WTC11 (cell line): Measurements from ENCODE around the gene NWD2. TPM values are rescaled to one million over a fixed set of nuclear protein-coding genes. Genes with fewer than 3 reads are reported as not detected.

Experiments used
- ATAC-seq: fragments of 200-7000 bp; cut with Tn5 transposase; 2 replicates; pipeline ENCODE4 v1.10.0; 2021; ENCODE audit warnings: mild to moderate bottlenecking, moderate library complexity
- CTCF ChIA-PET: fragments of 300-600 bp; sonication (Branson Sonifier 250); formaldehyde crosslinking; loops from one replicate; lab custom pipeline; 2021; ENCODE audit warnings: antibody characterized with exemption; lab: Charles Lee
- POLR2A ChIA-PET: fragments of 350-600 bp; sonication (Branson Sonifier 250); formaldehyde crosslinking; loops from one replicate; lab custom pipeline; 2021; ENCODE audit warnings: antibody characterized with exemption; lab: Charles Lee
- DNase-seq: peaks from one replicate; pipeline ENCODE4 v3.0.0; 2021; ENCODE audit warnings: low spot score
- H3K27ac Mint-ChIP-seq: 2 replicates; pipeline ENCODE4 v1.8.0; 2021; ENCODE audit warnings: mixed read lengths
- H3K27me3 Mint-ChIP-seq: 2 replicates; pipeline ENCODE4 v1.8.0; 2021; ENCODE audit warnings: low read depth, mild to moderate bottlenecking, moderate library complexity, mixed read lengths
- H3K36me3 Mint-ChIP-seq: 2 replicates; pipeline ENCODE4 v1.8.0; 2021; ENCODE audit warnings: mixed read lengths
- H3K4me1 Mint-ChIP-seq: 2 replicates; pipeline ENCODE4 v1.8.0; 2022; ENCODE audit warnings: mixed read lengths
- H3K4me3 Mint-ChIP-seq: 2 replicates; pipeline ENCODE4 v1.8.0; 2021; ENCODE audit warnings: mild to moderate bottlenecking, moderate library complexity, mixed read lengths
- H3K9me3 Mint-ChIP-seq: 2 replicates; pipeline ENCODE4 v1.8.0; 2021; ENCODE audit warnings: mixed read lengths
- ARID4B ChIP-seq: sonication (generic); formaldehyde crosslinking; IDR thresholded peaks from 2 replicates; pipeline ENCODE4 v1.8.0; 2023; ENCODE audit warnings: missing genetic modification reagents, mild to moderate bottlenecking, borderline replicate concordance
- CDX4 ChIP-seq: fragments of 250-450 bp; sonication (Bioruptor Pico); IDR thresholded peaks from 2 replicates; pipeline ENCODE4 v1.9.0; 2021; ENCODE audit warnings: moderate library complexity, mild to moderate bottlenecking, inconsistent platforms, borderline replicate concordance
- CTCF ChIP-seq: fragments of 200-600 bp; IDR thresholded peaks from 2 replicates; pipeline ENCODE4 v1.8.0; 2022; ENCODE audit warnings: antibody characterized with exemption
- ELF4 ChIP-seq: sonication (generic); formaldehyde crosslinking; IDR thresholded peaks from 2 replicates; pipeline ENCODE4 v1.8.1; 2022; ENCODE audit warnings: low read depth, mild to moderate bottlenecking, moderate library complexity, missing genetic modification reagents
- ETV6 ChIP-seq: sonication (generic); formaldehyde crosslinking; IDR thresholded peaks from 2 replicates; pipeline ENCODE4 v1.8.1; 2022; ENCODE audit warnings: mild to moderate bottlenecking, missing genetic modification reagents
- FOXK1 ChIP-seq: sonication (generic); formaldehyde crosslinking; IDR thresholded peaks from 2 replicates; pipeline ENCODE4 v1.8.0; 2022; ENCODE audit warnings: mild to moderate bottlenecking, moderate library complexity, missing genetic modification reagents
- FOXP1 ChIP-seq: sonication (generic); formaldehyde crosslinking; IDR thresholded peaks from 2 replicates; pipeline ENCODE4 v1.8.0; 2022; ENCODE audit warnings: missing genetic modification reagents, mild to moderate bottlenecking, moderate library complexity, borderline replicate concordance
- GABPB1 ChIP-seq: sonication (generic); formaldehyde crosslinking; IDR thresholded peaks from 2 replicates; pipeline ENCODE4 v1.8.1; 2023; ENCODE audit warnings: mild to moderate bottlenecking, missing genetic modification reagents
- GRHL2 ChIP-seq: fragments of 250-450 bp; sonication (Bioruptor Pico); IDR thresholded peaks from 2 replicates; pipeline ENCODE4 v1.8.0; 2022; ENCODE audit warnings: mild to moderate bottlenecking, moderate library complexity; ENCODE audit not compliant: insufficient replicate concordance, severe bottlenecking
- IRF1 ChIP-seq: sonication (generic); formaldehyde crosslinking; IDR thresholded peaks from 2 replicates; pipeline ENCODE4 v1.8.0; 2023; ENCODE audit warnings: missing genetic modification reagents
- IRF2 ChIP-seq: sonication (generic); formaldehyde crosslinking; IDR thresholded peaks from 2 replicates; pipeline ENCODE4 v1.8.0; 2022; ENCODE audit warnings: low read depth, missing genetic modification reagents, borderline replicate concordance
- KAT7 ChIP-seq: sonication (generic); formaldehyde crosslinking; IDR thresholded peaks from 2 replicates; pipeline ENCODE4 v1.8.1; 2023; ENCODE audit warnings: missing genetic modification reagents, mild to moderate bottlenecking, borderline replicate concordance
- MLX ChIP-seq: sonication (generic); formaldehyde crosslinking; IDR thresholded peaks from 2 replicates; pipeline ENCODE4 v1.8.1; 2023; ENCODE audit warnings: mild to moderate bottlenecking, missing genetic modification reagents, moderate library complexity
- SOX15 ChIP-seq: fragments of 250-450 bp; sonication (Bioruptor Pico); IDR thresholded peaks from 2 replicates; pipeline ENCODE4 v1.9.0; 2021; ENCODE audit warnings: mild to moderate bottlenecking
- SP1 ChIP-seq: sonication (generic); formaldehyde crosslinking; conservative IDR thresholded peaks from 2 replicates; pipeline ENCODE4 v1.8.1; 2022; ENCODE audit warnings: missing genetic modification reagents
- USF1 ChIP-seq: sonication (generic); formaldehyde crosslinking; IDR thresholded peaks from 2 replicates; pipeline ENCODE4 v1.8.0; 2022; ENCODE audit warnings: mild to moderate bottlenecking, missing genetic modification reagents
- ZBTB21 ChIP-seq: sonication (generic); formaldehyde crosslinking; IDR thresholded peaks from 2 replicates; pipeline ENCODE4 v1.8.1; 2023; ENCODE audit warnings: mild to moderate bottlenecking, missing genetic modification reagents, borderline replicate concordance
- ZNF121 ChIP-seq: sonication (generic); formaldehyde crosslinking; IDR thresholded peaks from 2 replicates; pipeline ENCODE4 v1.8.0; 2023; ENCODE audit warnings: missing genetic modification reagents
- ZNF416 ChIP-seq: fragments of 250-450 bp; sonication (Bioruptor Pico); IDR thresholded peaks from 2 replicates; pipeline ENCODE4 v1.9.0; 2021; ENCODE audit warnings: mild to moderate bottlenecking, inconsistent platforms
- ZNF512 ChIP-seq: sonication (generic); formaldehyde crosslinking; IDR thresholded peaks from 2 replicates; pipeline ENCODE4 v1.8.1; 2022; ENCODE audit warnings: missing genetic modification reagents, borderline replicate concordance
- total RNA-seq: library from RNA; stranded (reverse); gene quantifications from 3 replicates; pipeline ENCODE4 v1.2.3, GENCODE V29; 2021

The NWD2 gene
- total RNA-seq, 1 experiment from 2014 or later = 0.07 TPM

- CTCF ChIA-PET = no interaction called here
- peaks cover 15% of the 10 kb centered on the region for H3K9me3 Mint-ChIP-seq
- DNase-seq = no peak
- POLR2A ChIA-PET = no interaction called here
- H3K36me3 Mint-ChIP-seq = no peaks in the 10 kb centered on the region
- TF ChIP-seq IRF1 (CRISPR knock-in tag) (no peak), ZBTB21 (CRISPR knock-in tag) (no peak), MLX (CRISPR knock-in tag) (no peak), ETV6 (CRISPR knock-in tag) (no peak), GABPB1 (CRISPR knock-in tag) (no peak), SP1 (no peak), SOX15 (CRISPR knock-in tag) (no peak), CDX4 (CRISPR knock-in tag) (no peak), FOXP1 (CRISPR knock-in tag) (no peak), ZNF512 (CRISPR knock-in tag) (no peak), CTCF (no peak), ELF4 (CRISPR knock-in tag) (no peak), KAT7 (no peak), GRHL2 (no peak), USF1 (CRISPR knock-in tag) (no peak), ZNF416 (no peak), FOXK1 (CRISPR knock-in tag) (no peak), IRF2 (no peak), ZNF121 (CRISPR knock-in tag) (no peak), ARID4B (CRISPR knock-in tag) (no peak)
- H3K4me3 Mint-ChIP-seq = no peak overlapping the region
- no peak overlapping the region for H3K27ac Mint-ChIP-seq
- H3K4me1 Mint-ChIP-seq = no peaks in the 10 kb centered on the region
- no peaks in the 10 kb centered on the region for H3K27me3 Mint-ChIP-seq
- no peak for ATAC-seq
These were observed 239.1 kb downstream of the NWD2 start for GRCh38 chr4:37483610-37484009.
